ENCODE results near the gene ENOX2.

DNA sequence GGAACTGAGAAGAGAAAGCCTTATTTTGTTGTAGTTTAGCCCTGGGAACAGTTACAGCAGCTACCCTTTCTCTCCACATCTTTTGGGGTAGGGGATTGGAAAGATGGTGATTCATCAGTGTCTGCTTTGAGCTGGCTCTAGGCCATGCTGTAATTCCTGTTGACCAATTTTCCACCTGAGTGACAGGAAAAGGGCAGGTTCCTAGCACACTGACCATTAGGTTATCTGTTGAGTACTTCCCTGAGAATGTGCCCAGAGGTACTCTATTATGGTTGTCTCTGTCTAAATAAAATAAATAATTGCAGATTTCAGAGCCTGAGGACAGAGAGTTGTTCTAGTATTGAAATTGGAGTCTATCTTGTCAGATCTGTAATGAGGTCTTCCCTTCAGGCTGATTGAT, 109.0 kb downstream of the ENOX2 start:
- TF ChIP-seq, protein P1, sequence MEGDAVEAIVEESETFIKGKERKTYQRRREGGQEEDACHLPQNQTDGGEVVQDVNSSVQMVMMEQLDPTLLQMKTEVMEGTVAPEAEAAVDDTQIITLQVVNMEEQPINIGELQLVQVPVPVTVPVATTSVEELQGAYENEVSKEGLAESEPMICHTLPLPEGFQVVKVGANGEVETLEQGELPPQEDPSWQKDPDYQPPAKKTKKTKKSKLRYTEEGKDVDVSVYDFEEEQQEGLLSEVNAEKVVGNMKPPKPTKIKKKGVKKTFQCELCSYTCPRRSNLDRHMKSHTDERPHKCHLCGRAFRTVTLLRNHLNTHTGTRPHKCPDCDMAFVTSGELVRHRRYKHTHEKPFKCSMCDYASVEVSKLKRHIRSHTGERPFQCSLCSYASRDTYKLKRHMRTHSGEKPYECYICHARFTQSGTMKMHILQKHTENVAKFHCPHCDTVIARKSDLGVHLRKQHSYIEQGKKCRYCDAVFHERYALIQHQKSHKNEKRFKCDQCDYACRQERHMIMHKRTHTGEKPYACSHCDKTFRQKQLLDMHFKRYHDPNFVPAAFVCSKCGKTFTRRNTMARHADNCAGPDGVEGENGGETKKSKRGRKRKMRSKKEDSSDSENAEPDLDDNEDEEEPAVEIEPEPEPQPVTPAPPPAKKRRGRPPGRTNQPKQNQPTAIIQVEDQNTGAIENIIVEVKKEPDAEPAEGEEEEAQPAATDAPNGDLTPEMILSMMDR (IDR thresholded peaks at IDR 0.05): no peak
- no peak for TF ChIP-seq POLR2A (IDR thresholded peaks at IDR 0.05)
- TF ChIP-seq EP300 (IDR thresholded peaks at IDR 0.05; ENCODE audit: low read depth): no peak
